Activated naive CD4-positive, alpha-beta T cell treated with anti-CD3 and anti-CD28 coated beads for 36 hours (primary cell): ENCODE data around the gene SLC12A2. TPM values are rescaled to one million over a fixed set of nuclear protein-coding genes. Genes with fewer than 3 reads are reported as not detected.

Experiments used
- CTCF ChIA-PET: fragments of 350-600 bp; sonication (Branson Sonifier 250); formaldehyde crosslinking; loops from one replicate; lab custom pipeline; 2021; ENCODE audit warnings: antibody characterized with exemption; lab: Charles Lee
- DNase-seq: peaks from one replicate; pipeline ENCODE4 v3.0.0-alpha.2; 2020
- H3K27ac Mint-ChIP-seq: one replicate; pipeline ENCODE4 v1.8.0; 2021; ENCODE audit warnings: mild to moderate bottlenecking, mixed read lengths
- H3K27me3 Mint-ChIP-seq: one replicate; pipeline ENCODE4 v1.8.0; 2021; ENCODE audit warnings: low read depth, mixed read lengths
- H3K36me3 Mint-ChIP-seq: one replicate; pipeline ENCODE4 v1.8.0; 2021; ENCODE audit warnings: low read depth, mixed read lengths
- H3K4me1 Mint-ChIP-seq: one replicate; pipeline ENCODE4 v1.8.0; 2021; ENCODE audit warnings: low read depth, mixed read lengths
- H3K4me3 Mint-ChIP-seq: one replicate; pipeline ENCODE4 v1.8.0; 2021; ENCODE audit warnings: mild to moderate bottlenecking, moderate library complexity, mixed read lengths
- H3K9me3 Mint-ChIP-seq: one replicate; pipeline ENCODE4 v1.8.0; 2021; ENCODE audit warnings: mixed read lengths
- intact Hi-C: fragments of 100-400 bp; cut with micrococcal nuclease; formaldehyde crosslinking; loops from one replicate; pipeline ENCODE4 v1.15.1; 2023
- total RNA-seq, 2 experiments: library from RNA; stranded (reverse); gene quantifications; one replicate each; pipeline ENCODE4 v1.2.3, GENCODE V29; 2021

SLC12A2 gene
- total RNA-seq, 2 experiments from 2014 or later, result 5.3 to 6.8 TPM

- peaks cover 8% of the 10 kb centered on the region for H3K36me3 Mint-ChIP-seq
- no peaks in the 10 kb centered on the region for H3K4me1 Mint-ChIP-seq
- CTCF ChIA-PET, result no interaction called here
- H3K4me3 Mint-ChIP-seq, result no peak overlapping the region
- no peaks in the 10 kb centered on the region for H3K27me3 Mint-ChIP-seq
- no peaks in the 10 kb centered on the region for H3K9me3 Mint-ChIP-seq
- DNase-seq, result no peak
- intact Hi-C loops, result no loop called here
- H3K27ac Mint-ChIP-seq, result no peak overlapping the region
Observed at GRCh38 chr5:128143911-128144310, 60.3 kb downstream of the SLC12A2 start.

- intact Hi-C loops, result no loop called here
- no peak overlapping the region for H3K4me3 Mint-ChIP-seq
- DNase-seq, result no peak
- H3K36me3 Mint-ChIP-seq, result peaks cover 8% of the 10 kb centered on the region
- no peaks in the 10 kb centered on the region for H3K9me3 Mint-ChIP-seq
- no peaks in the 10 kb centered on the region for H3K27me3 Mint-ChIP-seq
- H3K4me1 Mint-ChIP-seq, result no peaks in the 10 kb centered on the region
- no peak overlapping the region for H3K27ac Mint-ChIP-seq
- CTCF ChIA-PET, result no interaction called here
Observed at GRCh38 chr5:128144491-128144890, 60.9 kb downstream of the SLC12A2 start.

- intact Hi-C loops, result no loop called here
- H3K4me3 Mint-ChIP-seq, result no peak overlapping the region
- H3K4me1 Mint-ChIP-seq, result no peaks in the 10 kb centered on the region
- CTCF ChIA-PET, result interaction anchor here (0.6 kb wide), 1 partner anchor 18 kb away, joined by 3 read pairs; no protein-coding TSS in a partner anchor
- no peaks in the 10 kb centered on the region for H3K27me3 Mint-ChIP-seq
- peaks cover 10% of the 10 kb centered on the region for H3K36me3 Mint-ChIP-seq
- no peak overlapping the region for H3K27ac Mint-ChIP-seq
- no peaks in the 10 kb centered on the region for H3K9me3 Mint-ChIP-seq
- no peak for DNase-seq
Observed at GRCh38 chr5:128146671-128147070, 63.1 kb downstream of the SLC12A2 start.

- intact Hi-C loops, result no loop called here
- Mint-ChIP-seq H3K9me3 (peaks cover 3% of the 10 kb centered on the region), H3K27me3 (no peaks in the 10 kb centered on the region), H3K36me3 (peaks cover 43% of the 10 kb centered on the region), H3K27ac (no peak overlapping the region), H3K4me1 (no peaks in the 10 kb centered on the region), H3K4me3 (no peak overlapping the region)
- CTCF ChIA-PET, result interaction anchor here (0.6 to 0.7 kb wide), 2 partner anchors 52 to 56 kb away, joined by 3 read pairs; no protein-coding TSS in a partner anchor
- DNase-seq, result no peak
Observed at GRCh38 chr5:128154943-128155342, 71.4 kb downstream of the SLC12A2 start.

- CTCF ChIA-PET, result interaction anchor here (0.7 kb wide), 1 partner anchor 56 kb away, joined by 3 read pairs; no protein-coding TSS in a partner anchor
- no peak for DNase-seq
- Mint-ChIP-seq H3K4me3 (no peak overlapping the region), H3K36me3 (peaks cover 51% of the 10 kb centered on the region), H3K27me3 (no peaks in the 10 kb centered on the region), H3K4me1 (no peaks in the 10 kb centered on the region), H3K27ac (no peak overlapping the region), H3K9me3 (peaks cover 3% of the 10 kb centered on the region)
- intact Hi-C loops, result no loop called here
Observed at GRCh38 chr5:128155776-128156175, 72.2 kb downstream of the SLC12A2 start.

GRCh38 chr5:128156521-128156920 lies 73.0 kb downstream of the SLC12A2 start:
- Mint-ChIP-seq H3K4me3 (no peak overlapping the region), H3K4me1 (no peaks in the 10 kb centered on the region), H3K27ac (no peak overlapping the region), H3K9me3 (peaks cover 3% of the 10 kb centered on the region), H3K36me3 (peaks cover 51% of the 10 kb centered on the region), H3K27me3 (no peaks in the 10 kb centered on the region)
- DNase-seq, result no peak
- intact Hi-C loops, result no loop called here
- CTCF ChIA-PET, result no interaction called here

- intact Hi-C loops, result no loop called here
- DNase-seq, result no peak
- Mint-ChIP-seq H3K36me3 (peaks cover 61% of the 10 kb centered on the region), H3K9me3 (peaks cover 3% of the 10 kb centered on the region), H3K4me1 (no peaks in the 10 kb centered on the region), H3K4me3 (no peak overlapping the region), H3K27me3 (no peaks in the 10 kb centered on the region), H3K27ac (no peak overlapping the region)
- CTCF ChIA-PET, result no interaction called here
Observed at GRCh38 chr5:128158342-128158741, 74.8 kb downstream of the SLC12A2 start.

- peaks cover 3% of the 10 kb centered on the region for H3K9me3 Mint-ChIP-seq
- CTCF ChIA-PET, result no interaction called here
- intact Hi-C loops, result no loop called here
- peaks cover 38% of the 10 kb centered on the region for H3K36me3 Mint-ChIP-seq
- H3K27ac Mint-ChIP-seq, result no peak overlapping the region
- no peak overlapping the region for H3K4me3 Mint-ChIP-seq
- H3K27me3 Mint-ChIP-seq, result no peaks in the 10 kb centered on the region
- no peaks in the 10 kb centered on the region for H3K4me1 Mint-ChIP-seq
- no peak for DNase-seq
Observed at GRCh38 chr5:128163991-128164390, 80.4 kb downstream of the SLC12A2 start.

GRCh38 chr5:128169401-128170017 lies 85.9 kb downstream of the SLC12A2 start:
- intact Hi-C loops, result no loop called here
- H3K27me3 Mint-ChIP-seq, result no peaks in the 10 kb centered on the region
- no peaks in the 10 kb centered on the region for H3K4me1 Mint-ChIP-seq
- H3K36me3 Mint-ChIP-seq, result peaks cover 13% of the 10 kb centered on the region
- CTCF ChIA-PET, result interaction anchor here (1.0 kb wide), 1 partner anchor 31 kb away, joined by 3 read pairs; no protein-coding TSS in a partner anchor
- no peak overlapping the region for H3K27ac Mint-ChIP-seq
- H3K4me3 Mint-ChIP-seq, result no peak overlapping the region
- no peaks in the 10 kb centered on the region for H3K9me3 Mint-ChIP-seq
- no peak for DNase-seq

- DNase-seq, result no peak
- H3K27ac Mint-ChIP-seq, result no peak overlapping the region
- CTCF ChIA-PET, result no interaction called here
- H3K4me1 Mint-ChIP-seq, result no peaks in the 10 kb centered on the region
- no peaks in the 10 kb centered on the region for H3K27me3 Mint-ChIP-seq
- H3K4me3 Mint-ChIP-seq, result no peak overlapping the region
- intact Hi-C loops, result no loop called here
- peaks cover 9% of the 10 kb centered on the region for H3K36me3 Mint-ChIP-seq
- no peaks in the 10 kb centered on the region for H3K9me3 Mint-ChIP-seq
Observed at GRCh38 chr5:128172102-128172501, 88.5 kb downstream of the SLC12A2 start.

- no peaks in the 10 kb centered on the region for H3K27me3 Mint-ChIP-seq
- DNase-seq, result no peak
- H3K4me3 Mint-ChIP-seq, result no peak overlapping the region
- no peak overlapping the region for H3K27ac Mint-ChIP-seq
- H3K4me1 Mint-ChIP-seq, result no peaks in the 10 kb centered on the region
- H3K36me3 Mint-ChIP-seq, result peaks cover 16% of the 10 kb centered on the region
- intact Hi-C loops, result no loop called here
- CTCF ChIA-PET, result no interaction called here
- no peaks in the 10 kb centered on the region for H3K9me3 Mint-ChIP-seq
Observed at GRCh38 chr5:128174951-128175350, 91.4 kb downstream of the SLC12A2 start.

GRCh38 chr5:128192368-128192767 lies 108.8 kb downstream of the SLC12A2 start:
- Mint-ChIP-seq H3K27me3 (no peaks in the 10 kb centered on the region), H3K36me3 (no peaks in the 10 kb centered on the region), H3K9me3 (no peaks in the 10 kb centered on the region), H3K4me1 (peaks cover 18% of the 10 kb centered on the region), H3K27ac (no peak overlapping the region), H3K4me3 (no peak overlapping the region)
- CTCF ChIA-PET, result interaction anchor here (0.9 kb wide), 1 partner anchor 9 kb away, joined by 4 read pairs; no protein-coding TSS in a partner anchor
- intact Hi-C loops, result loop anchor here (10.0 kb wide), 1 partner anchor 902 kb away; the partner anchor contains the start of gene ISOC1
- DNase-seq, result no peak
